ENCODE data around the gene MIS18BP1. TPM values are rescaled to one million over a fixed set of nuclear protein-coding genes. Genes with fewer than 3 reads are reported as not detected.

Gene MIS18BP1
- total and polyA plus RNA-seq, 2 experiments from 2014 or later, result 109 to 216 TPM

DNA sequence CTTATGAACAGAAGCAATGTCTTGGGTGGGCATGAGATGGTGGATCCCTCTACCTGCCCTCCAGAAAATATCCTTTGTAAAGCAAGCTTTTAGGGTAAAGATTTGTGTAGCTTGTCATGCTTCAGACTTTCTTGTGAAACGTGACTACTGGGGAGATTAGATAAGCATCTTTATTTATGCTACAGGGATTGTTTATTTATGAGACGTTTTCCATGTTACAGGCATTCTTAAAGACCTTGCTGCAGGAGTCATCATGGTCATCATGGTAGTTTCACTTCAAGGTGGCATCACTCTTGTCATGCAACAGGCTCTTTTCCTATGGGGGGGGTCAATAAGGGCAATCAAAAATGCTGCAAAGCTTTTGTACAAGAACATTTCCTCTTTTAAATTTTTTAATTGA, 8.2 kb upstream of the MIS18BP1 start (continued):
- TF ChIP-seq, protein P1, sequence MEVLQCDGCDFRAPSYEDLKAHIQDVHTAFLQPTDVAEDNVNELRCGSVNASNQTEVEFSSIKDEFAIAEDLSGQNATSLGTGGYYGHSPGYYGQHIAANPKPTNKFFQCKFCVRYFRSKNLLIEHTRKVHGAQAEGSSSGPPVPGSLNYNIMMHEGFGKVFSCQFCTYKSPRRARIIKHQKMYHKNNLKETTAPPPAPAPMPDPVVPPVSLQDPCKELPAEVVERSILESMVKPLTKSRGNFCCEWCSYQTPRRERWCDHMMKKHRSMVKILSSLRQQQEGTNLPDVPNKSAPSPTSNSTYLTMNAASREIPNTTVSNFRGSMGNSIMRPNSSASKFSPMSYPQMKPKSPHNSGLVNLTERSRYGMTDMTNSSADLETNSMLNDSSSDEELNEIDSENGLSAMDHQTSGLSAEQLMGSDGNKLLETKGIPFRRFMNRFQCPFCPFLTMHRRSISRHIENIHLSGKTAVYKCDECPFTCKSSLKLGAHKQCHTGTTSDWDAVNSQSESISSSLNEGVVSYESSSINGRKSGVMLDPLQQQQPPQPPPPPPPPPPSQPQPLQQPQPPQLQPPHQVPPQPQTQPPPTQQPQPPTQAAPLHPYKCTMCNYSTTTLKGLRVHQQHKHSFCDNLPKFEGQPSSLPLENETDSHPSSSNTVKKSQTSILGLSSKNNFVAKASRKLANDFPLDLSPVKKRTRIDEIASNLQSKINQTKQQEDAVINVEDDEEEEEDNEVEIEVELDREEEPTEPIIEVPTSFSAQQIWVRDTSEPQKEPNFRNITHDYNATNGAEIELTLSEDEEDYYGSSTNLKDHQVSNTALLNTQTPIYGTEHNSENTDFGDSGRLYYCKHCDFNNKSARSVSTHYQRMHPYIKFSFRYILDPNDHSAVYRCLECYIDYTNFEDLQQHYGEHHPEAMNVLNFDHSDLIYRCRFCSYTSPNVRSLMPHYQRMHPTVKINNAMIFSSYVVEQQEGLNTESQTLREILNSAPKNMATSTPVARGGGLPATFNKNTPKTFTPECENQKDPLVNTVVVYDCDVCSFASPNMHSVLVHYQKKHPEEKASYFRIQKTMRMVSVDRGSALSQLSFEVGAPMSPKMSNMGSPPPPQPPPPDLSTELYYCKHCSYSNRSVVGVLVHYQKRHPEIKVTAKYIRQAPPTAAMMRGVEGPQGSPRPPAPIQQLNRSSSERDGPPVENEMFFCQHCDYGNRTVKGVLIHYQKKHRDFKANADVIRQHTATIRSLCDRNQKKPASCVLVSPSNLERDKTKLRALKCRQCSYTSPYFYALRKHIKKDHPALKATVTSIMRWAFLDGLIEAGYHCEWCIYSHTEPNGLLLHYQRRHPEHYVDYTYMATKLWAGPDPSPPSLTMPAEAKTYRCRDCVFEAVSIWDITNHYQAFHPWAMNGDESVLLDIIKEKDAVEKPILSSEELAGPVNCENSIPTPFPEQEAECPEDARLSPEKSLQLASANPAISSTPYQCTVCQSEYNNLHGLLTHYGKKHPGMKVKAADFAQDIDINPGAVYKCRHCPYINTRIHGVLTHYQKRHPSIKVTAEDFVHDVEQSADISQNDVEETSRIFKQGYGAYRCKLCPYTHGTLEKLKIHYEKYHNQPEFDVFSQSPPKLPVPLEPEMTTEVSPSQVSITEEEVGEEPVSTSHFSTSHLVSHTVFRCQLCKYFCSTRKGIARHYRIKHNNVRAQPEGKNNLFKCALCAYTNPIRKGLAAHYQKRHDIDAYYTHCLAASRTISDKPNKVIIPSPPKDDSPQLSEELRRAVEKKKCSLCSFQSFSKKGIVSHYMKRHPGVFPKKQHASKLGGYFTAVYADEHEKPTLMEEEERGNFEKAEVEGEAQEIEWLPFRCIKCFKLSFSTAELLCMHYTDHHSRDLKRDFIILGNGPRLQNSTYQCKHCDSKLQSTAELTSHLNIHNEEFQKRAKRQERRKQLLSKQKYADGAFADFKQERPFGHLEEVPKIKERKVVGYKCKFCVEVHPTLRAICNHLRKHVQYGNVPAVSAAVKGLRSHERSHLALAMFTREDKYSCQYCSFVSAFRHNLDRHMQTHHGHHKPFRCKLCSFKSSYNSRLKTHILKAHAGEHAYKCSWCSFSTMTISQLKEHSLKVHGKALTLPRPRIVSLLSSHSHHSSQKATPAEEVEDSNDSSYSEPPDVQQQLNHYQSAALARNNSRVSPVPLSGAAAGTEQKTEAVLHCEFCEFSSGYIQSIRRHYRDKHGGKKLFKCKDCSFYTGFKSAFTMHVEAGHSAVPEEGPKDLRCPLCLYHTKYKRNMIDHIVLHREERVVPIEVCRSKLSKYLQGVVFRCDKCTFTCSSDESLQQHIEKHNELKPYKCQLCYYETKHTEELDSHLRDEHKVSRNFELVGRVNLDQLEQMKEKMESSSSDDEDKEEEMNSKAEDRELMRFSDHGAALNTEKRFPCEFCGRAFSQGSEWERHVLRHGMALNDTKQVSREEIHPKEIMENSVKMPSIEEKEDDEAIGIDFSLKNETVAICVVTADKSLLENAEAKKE (CRISPR knock-in tag; IDR thresholded peaks at IDR 0.05), result no peak
- TF ChIP-seq STAT1 (IDR thresholded peaks at IDR 0.05; ENCODE audit: unreplicated experiment) (no peak), CREB1 (CRISPR knock-in tag; IDR thresholded peaks at IDR 0.05; ENCODE audit: low read depth) (no peak), NANOG (IDR thresholded peaks at IDR 0.05; ENCODE audit: borderline replicate concordance) (no peak), ZNF331 (CRISPR knock-in tag; IDR thresholded peaks at IDR 0.05; ENCODE audit: low read depth) (no peak), ZNF114 (CRISPR knock-in tag; IDR thresholded peaks at IDR 0.05) (no peak)
- TF ChIP-seq, protein P2, sequence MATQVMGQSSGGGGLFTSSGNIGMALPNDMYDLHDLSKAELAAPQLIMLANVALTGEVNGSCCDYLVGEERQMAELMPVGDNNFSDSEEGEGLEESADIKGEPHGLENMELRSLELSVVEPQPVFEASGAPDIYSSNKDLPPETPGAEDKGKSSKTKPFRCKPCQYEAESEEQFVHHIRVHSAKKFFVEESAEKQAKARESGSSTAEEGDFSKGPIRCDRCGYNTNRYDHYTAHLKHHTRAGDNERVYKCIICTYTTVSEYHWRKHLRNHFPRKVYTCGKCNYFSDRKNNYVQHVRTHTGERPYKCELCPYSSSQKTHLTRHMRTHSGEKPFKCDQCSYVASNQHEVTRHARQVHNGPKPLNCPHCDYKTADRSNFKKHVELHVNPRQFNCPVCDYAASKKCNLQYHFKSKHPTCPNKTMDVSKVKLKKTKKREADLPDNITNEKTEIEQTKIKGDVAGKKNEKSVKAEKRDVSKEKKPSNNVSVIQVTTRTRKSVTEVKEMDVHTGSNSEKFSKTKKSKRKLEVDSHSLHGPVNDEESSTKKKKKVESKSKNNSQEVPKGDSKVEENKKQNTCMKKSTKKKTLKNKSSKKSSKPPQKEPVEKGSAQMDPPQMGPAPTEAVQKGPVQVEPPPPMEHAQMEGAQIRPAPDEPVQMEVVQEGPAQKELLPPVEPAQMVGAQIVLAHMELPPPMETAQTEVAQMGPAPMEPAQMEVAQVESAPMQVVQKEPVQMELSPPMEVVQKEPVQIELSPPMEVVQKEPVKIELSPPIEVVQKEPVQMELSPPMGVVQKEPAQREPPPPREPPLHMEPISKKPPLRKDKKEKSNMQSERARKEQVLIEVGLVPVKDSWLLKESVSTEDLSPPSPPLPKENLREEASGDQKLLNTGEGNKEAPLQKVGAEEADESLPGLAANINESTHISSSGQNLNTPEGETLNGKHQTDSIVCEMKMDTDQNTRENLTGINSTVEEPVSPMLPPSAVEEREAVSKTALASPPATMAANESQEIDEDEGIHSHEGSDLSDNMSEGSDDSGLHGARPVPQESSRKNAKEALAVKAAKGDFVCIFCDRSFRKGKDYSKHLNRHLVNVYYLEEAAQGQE (IDR thresholded peaks at IDR 0.05; ENCODE audit: unreplicated experiment), result no peak

Measured in GM23338 (cell line).